Measurements from ENCODE around the gene KLK7.

KLK7 gene

DNA sequence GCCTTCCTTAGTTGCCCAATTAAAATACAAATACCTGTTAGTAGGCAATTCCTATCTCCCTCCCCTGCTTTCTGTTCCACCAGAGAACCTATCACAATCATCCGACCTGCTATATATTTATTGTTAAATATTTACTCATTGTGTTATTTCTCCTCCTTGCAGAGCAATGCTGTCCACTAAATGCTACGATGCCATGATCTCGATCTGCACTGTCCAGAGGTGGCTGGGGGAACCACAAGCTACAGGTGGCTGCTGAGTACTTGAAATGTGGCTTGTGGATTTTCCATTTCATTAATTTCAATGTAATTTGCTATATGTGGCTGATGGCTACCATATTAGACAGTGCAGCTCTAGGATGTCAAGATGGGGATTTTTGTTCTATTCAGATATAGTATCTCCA lies 19.5 kb downstream of the KLK7 start:
- Histone ChIP-seq H3F3A (ENCODE audit: insufficient read depth, low read length) (no peaks in the 10 kb centered on the region), H3K4me1 (ENCODE audit: low read length) (no peaks in the 10 kb centered on the region), H3K9me3 (replicated peaks; ENCODE audit: insufficient read depth, low read length) (no peaks in the 10 kb centered on the region), H3K9ac (ENCODE audit: low read length) (no peak overlapping the region), H3K4me3 (ENCODE audit: low read length) (no peak overlapping the region), H3K27ac (ENCODE audit: low read length) (no peak overlapping the region), H3K9me2 (replicated peaks; ENCODE audit: insufficient read depth, low read length) (no peaks in the 10 kb centered on the region), H3K27me3 (replicated peaks; ENCODE audit: insufficient read depth, low read length) (peaks cover 10% of the 10 kb centered on the region; the same call in 1 of the 2 replicates), H4K20me1 (ENCODE audit: insufficient read depth, low read length) (no peaks in the 10 kb centered on the region), H3K79me2 (ENCODE audit: low read length) (no peaks in the 10 kb centered on the region), H3K4me2 (ENCODE audit: low read depth, low read length) (no peak overlapping the region), H2AFZ (ENCODE audit: low read length) (no peak overlapping the region), H3K36me3 (replicated peaks; ENCODE audit: insufficient read depth, low read length) (no peaks in the 10 kb centered on the region)
- DNase-seq: no peak
- TF ChIP-seq EZH2 (optimal IDR thresholded peaks at IDR 0.05; ENCODE audit: low read depth, low read length): no peak
- no peak for TF ChIP-seq CTCF (IDR thresholded peaks at IDR 0.05; ENCODE audit: low read length)
- no peak for TF ChIP-seq EZH2phosphoT487 (IDR thresholded peaks at IDR 0.05; ENCODE audit: low read length)

DNA sequence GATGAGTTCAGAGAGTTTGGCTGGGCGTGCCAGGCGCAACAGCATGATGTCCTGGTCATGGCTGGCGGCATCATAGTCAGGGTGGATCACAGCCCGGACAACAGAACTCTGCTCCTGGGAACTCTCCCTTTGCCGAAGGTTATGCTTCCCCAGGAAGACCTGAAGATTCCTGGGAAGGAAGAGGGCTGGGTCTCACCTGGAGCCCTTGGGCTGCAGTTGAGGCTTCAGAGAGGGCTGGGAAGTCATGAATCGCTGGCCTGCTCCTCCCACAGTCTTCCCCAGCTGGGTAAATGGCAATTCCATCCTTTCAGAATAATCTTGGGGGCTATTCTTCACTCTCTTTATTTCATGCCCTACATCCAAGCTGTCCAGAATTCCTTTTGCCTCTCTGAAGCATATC lies 20.3 kb downstream of the KLK7 start:
- no peaks in the 10 kb centered on the region for H3K4me1 ChIP-seq (ENCODE audit: low read length)
- H3F3A ChIP-seq (ENCODE audit: insufficient read depth, low read length): no peaks in the 10 kb centered on the region
- H3K27me3 ChIP-seq (replicated peaks; ENCODE audit: insufficient read depth, low read length): peaks cover 13% of the 10 kb centered on the region; the same call in 1 of the 2 replicates
- H3K9ac ChIP-seq (ENCODE audit: low read length): no peak overlapping the region
- H4K20me1 ChIP-seq (ENCODE audit: insufficient read depth, low read length): no peaks in the 10 kb centered on the region
- H3K9me3 ChIP-seq (replicated peaks; ENCODE audit: insufficient read depth, low read length): no peaks in the 10 kb centered on the region
- no peak for DNase-seq
- no peak overlapping the region for H2AFZ ChIP-seq (ENCODE audit: low read length)
- H3K36me3 ChIP-seq (replicated peaks; ENCODE audit: insufficient read depth, low read length): no peaks in the 10 kb centered on the region
- no peaks in the 10 kb centered on the region for H3K79me2 ChIP-seq (ENCODE audit: low read length)
- no peak overlapping the region for H3K4me2 ChIP-seq (ENCODE audit: low read depth, low read length)
- no peak overlapping the region for H3K4me3 ChIP-seq (ENCODE audit: low read length)
- no peak overlapping the region for H3K27ac ChIP-seq (ENCODE audit: low read length)
- H3K9me2 ChIP-seq (replicated peaks; ENCODE audit: insufficient read depth, low read length): no peaks in the 10 kb centered on the region
- TF ChIP-seq EZH2 (optimal IDR thresholded peaks at IDR 0.05; ENCODE audit: low read depth, low read length) (no peak), CTCF (IDR thresholded peaks at IDR 0.05; ENCODE audit: low read length) (no peak), EZH2phosphoT487 (IDR thresholded peaks at IDR 0.05; ENCODE audit: low read length) (no peak)

DNA sequence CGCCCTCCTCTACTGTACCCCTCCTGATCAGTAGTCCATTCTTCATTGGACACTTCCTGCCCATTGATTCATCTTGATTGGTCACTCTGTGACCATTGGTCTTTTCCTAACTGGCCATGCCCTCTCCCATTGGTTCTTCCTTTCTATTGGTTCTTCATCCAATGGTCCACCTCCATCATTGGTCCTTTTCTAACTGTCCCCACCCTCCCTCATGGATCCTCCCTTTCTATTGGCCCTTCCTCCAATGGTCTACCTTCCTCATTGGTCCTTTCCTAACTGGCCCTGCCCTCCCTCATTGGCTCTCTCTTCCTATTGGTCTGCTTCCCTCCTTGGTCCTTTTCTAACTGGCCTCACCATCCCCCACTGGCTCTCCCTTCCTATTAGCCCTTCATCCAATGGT lies 21.5 kb downstream of the KLK7 start:
- H3K27me3 ChIP-seq (replicated peaks; ENCODE audit: insufficient read depth, low read length): peaks cover 21% of the 10 kb centered on the region
- H3K9me3 ChIP-seq (replicated peaks; ENCODE audit: insufficient read depth, low read length): no peaks in the 10 kb centered on the region
- H3K36me3 ChIP-seq (replicated peaks; ENCODE audit: insufficient read depth, low read length): no peaks in the 10 kb centered on the region
- no peaks in the 10 kb centered on the region for H3K9me2 ChIP-seq (replicated peaks; ENCODE audit: insufficient read depth, low read length)
- TF ChIP-seq EZH2phosphoT487 (IDR thresholded peaks at IDR 0.05; ENCODE audit: low read length) (no peak), CTCF (IDR thresholded peaks at IDR 0.05; ENCODE audit: low read length) (no peak), EZH2 (optimal IDR thresholded peaks at IDR 0.05; ENCODE audit: low read depth, low read length) (no peak)
- no peaks in the 10 kb centered on the region for H3F3A ChIP-seq (ENCODE audit: insufficient read depth, low read length)
- no peaks in the 10 kb centered on the region for H4K20me1 ChIP-seq (ENCODE audit: insufficient read depth, low read length)
- no peaks in the 10 kb centered on the region for H3K4me1 ChIP-seq (ENCODE audit: low read length)
- H3K9ac ChIP-seq (ENCODE audit: low read length): no peak overlapping the region
- H3K4me3 ChIP-seq (ENCODE audit: low read length): no peak overlapping the region
- H3K27ac ChIP-seq (ENCODE audit: low read length): no peak overlapping the region
- H3K4me2 ChIP-seq (ENCODE audit: low read depth, low read length): no peak overlapping the region
- no peak for DNase-seq
- H2AFZ ChIP-seq (ENCODE audit: low read length): no peak overlapping the region
- no peaks in the 10 kb centered on the region for H3K79me2 ChIP-seq (ENCODE audit: low read length)
